Hypothalamus (tissue), 51 donors: ENCODE data around the gene IKBKE.
A peak's percentile ranks its signal among the peaks of the same experiment; 100 is the strongest.

Source experiments
- DNase-seq, 51 donors: peaks; one replicate each; lab custom pipeline; 2025; lab: John Stamatoyannopoulos, UW

Gene IKBKE

DNA sequence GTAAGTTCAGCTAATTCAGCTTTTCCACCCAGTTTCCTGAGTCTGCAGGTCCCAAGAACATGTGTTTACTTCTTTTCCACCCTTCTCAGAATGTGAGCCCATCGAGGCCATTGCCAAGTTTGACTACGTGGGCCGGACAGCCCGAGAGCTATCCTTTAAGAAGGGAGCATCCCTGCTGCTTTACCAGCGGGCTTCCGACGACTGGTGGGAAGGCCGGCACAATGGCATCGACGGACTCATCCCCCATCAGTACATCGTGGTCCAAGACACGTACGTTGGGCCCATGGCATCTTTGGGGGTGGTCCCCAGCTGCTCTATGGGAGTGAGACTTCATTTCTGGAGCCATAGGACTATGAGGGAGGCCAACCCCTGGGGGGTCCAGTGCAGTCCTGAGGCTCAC, 17.2 kb upstream of the IKBKE start:
- no peak for DNase-seq

DNA sequence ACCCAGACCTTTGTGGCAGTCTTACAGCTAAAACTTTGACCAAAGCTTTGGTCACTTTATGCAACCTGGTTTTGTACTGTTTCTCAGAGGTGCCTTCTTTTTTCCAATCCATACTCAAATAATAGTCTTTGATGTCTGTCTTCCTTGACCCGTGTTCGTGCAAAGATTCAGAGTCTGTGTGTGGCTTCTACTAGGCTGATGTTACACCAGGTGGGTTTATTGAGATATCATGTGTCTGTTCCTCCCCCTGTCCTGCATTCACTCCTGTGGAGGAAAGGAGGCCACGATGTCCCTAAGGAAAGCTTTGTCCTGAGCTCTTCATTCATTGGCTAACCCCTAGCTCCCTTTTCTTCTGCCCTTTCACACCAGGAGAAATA, 15.0 kb upstream of the IKBKE start:
- no peak for DNase-seq

DNA sequence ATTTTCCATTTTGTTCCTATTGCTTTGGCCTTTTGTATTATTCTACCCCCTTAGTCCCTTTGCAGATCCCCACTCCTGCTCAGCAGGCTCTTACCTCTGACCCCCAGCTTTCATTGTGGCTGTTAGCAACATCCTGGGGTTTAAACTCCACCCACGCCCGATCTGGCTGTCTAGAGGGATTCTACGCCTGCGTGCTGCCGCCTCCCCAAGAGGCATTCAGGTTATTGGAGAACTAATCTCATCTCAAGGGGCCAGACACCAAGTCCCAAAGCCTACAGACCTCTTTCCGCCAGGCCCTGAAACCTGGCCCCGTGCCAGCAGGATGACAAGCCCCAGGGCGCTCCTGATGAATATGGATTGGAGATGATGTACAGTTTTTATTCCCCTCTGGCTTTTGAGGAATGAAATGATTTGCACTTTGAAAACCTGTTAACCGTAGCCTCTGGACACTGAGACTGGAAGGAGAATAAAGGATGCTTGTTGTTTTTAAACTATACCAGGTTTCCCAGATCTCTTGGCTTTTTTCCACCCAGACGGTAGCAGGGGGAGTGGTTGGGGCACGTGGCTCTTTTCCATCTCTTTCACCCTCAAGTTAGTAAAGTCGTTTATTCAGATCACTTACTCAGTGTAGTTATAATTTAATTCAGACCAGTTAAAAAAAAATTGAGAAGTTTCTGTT, 14.5 kb upstream of the IKBKE start:
- DNase-seq: peak in 6 of 51 donors; percentile 7 to 30 (median 18)

DNA sequence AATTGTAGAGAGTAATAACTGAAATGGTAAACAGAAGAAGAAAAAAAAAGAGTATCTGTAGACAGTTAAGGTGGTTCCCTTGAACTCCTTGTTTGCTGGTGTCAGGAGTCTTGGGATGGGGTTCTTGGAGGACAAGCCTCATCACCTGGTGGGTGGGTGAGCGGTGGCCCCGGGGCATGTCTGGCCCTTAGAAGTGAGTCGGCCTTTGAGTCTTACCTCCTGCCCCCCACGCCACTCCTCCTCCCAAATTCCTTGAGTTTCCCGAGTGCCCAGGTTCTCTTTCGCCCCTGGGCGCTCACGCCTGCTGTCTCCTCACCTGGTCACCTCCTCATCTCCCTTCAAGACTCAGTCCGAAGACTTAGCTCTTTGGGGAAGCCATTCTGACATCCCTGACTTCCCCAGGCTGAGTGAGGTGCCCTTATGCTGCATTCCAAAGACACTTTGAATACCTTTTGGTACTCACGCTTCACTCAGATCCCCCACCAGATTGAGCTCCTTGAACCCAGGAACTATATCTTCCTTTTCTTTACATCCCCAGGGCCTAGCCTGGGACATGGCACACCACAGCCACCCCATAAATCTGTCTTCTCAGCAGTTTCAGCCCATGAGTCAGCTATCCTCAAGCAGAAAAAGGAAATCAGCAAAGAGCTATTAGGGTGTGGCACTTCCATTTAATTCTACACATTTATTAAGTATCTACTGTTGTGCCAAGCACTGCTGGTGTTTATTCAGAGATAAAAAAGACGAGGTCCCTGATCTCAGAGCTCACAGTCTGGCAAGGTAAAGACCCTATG, 13.5 kb upstream of the IKBKE start:
- no peak for DNase-seq

DNA sequence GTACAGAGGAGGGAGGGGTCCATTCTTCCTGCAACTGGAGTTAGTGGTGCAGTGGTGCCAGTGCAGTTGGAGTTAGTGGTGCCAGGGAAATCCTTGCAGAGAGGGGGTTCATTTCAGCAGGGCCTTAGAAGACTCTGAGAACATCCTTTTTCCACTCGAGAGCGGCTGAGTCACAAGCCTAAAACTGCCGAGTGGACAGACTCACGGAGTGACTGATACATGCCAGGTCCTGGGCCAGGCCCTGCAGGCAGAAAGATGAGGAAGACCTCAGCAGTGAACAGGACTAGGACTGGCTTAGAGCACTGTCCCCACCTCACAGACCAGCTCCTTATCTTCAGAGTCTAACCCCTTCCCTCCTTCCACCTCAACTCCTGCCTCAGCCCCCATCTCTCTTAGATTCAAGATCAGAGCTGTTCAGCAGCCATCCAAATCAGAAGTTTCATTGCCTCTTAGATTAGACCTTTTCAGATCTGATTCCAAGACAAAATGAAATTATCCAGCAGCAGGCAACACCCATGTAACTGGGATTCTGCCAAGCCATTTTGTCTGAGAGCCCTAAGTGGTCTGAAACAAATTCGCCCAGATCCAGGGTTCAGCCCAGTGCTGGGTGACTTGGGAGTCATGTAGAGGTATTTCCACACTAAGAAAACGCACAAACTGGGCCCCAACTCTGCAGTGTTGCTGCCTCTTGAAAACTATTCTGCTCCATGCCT, 12.7 kb upstream of the IKBKE start:
- no peak for DNase-seq

DNA sequence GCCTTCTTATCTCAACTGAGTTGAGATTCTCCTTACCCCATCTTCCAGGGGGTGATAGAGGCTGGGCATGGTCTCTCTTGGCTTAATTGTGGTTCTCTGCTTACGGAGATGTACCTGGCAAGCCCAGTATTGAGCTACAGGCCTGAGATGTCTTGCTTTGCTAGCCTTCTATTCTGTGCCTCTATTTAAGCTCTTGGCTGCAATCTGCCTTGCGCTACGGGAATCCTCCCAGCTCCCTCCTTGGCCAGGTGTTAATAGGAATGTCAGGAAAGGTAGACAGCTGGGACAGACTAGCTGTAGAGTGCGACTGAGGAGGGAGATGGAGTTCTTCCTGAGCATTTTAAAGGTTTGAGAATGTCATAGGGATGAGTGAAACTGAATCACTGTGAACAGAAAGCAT, 10.6 kb upstream of the IKBKE start:
- no peak for DNase-seq

DNA sequence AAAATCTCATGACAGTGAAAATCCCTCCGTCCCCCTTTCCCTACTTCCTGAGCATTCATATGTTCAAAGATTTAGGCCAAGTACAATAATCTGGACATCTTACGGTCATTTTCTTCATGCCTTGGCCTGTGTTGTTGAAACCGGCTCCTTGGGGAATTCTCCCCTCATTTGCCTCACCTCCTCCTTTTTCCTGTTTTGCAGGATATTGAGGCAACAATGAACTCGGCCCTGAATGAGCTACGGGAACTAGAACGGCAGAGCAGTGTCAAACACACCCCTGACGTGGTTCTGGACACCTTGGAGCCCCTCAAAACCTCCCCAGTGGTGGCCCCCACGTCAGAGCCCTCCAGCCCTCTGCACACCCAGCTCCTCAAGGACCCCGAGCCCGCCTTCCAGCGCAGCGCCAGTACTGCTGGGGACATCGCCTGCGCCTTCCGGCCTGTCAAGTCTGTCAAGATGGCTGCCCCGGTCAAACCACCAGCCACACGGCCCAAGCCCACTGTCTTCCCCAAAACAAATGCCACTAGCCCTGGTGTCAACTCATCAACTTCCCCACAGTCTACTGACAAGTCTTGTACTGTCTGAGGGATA, 9.3 kb upstream of the IKBKE start:
- no peak for DNase-seq

DNA sequence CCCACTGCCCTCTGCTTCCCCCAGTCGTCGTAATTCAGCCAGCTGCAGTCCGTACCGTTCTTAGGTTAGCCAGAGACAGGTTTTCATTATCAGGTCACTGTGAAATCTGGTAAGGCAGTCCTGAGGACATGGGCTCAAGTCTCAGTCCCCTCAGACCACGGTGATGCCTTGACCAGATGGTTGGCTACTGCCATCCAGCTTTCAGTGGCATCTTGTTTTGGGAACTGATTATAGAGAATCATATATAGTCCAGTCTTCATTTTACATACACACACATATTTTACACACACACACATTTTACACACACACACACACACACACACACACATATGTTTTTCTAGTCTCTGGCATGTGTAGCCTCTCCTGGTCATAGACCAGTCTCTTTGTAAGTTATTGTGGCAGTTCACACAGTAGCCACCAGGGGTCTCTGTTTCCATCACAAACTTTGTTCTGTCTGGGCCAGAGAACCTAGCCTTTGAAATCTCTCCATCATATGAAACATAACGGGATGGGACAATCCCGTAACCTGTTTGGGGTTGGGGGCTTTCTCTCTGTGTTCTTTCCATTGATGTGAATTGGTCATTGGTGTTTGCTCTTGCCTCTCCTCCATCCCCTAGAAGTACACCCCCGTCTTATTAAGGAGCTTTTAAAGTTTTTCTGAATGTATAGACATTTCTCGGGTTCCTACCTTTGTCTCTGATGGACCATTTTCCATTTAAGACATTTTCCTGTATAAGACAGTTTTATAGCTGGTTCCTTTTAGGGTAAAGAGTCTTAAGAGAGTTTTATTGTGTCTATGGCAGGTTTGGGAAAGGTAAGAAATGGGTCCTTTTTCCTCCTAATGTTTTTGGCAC, 8.4 kb upstream of the IKBKE start:
- DNase-seq: peak in 34 of 51 donors; percentile 7 to 83 (median 43)

DNA sequence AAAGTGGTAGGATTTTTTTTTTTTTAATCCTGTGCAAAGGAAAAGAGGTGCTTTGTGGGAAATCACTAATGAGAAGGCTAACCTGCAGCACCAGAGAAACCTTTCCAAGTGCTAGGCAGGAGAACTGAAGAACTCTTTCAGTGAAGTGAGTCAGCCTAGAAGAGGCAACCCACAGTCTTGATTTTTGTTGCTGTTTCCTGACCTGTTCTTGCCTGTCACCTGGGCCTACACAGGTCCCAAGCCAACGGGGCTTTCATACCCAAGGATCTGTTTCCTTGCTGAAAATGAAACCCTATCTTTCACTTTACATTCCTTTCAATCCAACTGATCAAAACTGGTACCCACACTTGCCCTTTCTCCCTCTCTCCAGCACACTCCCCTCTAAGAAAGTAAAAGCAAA, 7.1 kb upstream of the IKBKE start:
- no peak for DNase-seq

DNA sequence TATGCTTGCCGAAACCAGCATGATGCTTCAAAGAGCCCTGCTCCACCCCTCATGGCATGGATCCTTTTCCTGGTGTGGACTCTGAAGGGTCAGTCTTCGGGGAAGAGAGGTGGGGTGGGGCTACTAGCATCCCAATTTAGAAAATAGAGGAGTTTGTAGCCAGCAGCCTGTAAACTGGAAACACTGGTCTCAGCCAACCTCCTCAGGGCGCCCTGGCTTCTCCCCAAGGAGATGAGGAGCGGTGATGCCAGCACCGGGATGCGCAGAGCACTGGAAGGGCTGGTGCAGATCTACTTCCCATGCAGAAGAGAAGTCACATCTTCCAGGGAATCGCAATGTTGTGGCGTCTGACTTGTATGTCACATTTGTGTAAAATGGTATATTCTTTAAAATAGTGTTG, 6.4 kb upstream of the IKBKE start:
- no peak for DNase-seq

DNA sequence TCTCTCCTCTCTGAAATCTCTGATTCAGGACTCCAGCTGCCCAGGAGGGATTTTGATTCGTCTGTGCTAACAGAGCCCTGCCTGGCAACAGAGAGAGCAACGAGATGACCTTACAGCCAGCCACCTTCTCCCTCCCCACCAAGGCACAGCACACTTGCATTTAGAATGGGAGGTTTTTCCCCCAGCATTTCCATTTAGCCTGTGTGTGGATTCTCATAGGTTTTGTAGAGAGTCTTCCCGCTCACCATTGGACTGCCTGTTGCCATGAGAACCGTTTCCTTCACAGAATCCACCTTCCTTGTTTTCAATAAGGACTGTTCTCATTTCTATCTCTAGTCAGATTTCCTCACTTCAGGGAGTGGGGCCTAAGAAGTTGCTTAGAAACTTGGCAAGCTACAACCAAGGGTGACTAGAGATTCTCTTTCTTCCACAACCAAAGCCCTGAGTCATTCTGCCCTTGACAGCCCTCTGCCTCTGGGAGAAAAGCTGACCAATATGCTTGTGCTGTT, 5.8 kb upstream of the IKBKE start:
- DNase-seq: peak in 21 of 51 donors; percentile 10 to 76 (median 34)

DNA sequence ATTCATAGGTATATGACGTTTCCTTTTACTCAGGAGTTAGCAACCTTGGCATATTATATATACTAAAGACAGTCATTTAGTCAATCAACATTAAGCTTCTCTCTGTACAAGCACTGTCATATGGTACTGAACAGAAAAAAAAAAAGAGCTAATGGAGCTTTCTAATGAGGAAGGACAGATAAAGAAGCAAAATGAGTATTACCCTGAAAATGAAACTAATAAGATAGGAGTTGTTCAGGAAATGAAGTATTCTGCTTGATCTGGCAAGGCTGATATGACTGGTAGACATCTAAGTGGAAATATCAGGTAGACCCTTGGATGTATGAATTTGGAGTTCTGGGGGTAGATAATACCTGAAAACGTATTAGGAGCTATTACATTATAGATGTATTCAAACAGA, 4.3 kb upstream of the IKBKE start:
- DNase-seq: no peak

DNA sequence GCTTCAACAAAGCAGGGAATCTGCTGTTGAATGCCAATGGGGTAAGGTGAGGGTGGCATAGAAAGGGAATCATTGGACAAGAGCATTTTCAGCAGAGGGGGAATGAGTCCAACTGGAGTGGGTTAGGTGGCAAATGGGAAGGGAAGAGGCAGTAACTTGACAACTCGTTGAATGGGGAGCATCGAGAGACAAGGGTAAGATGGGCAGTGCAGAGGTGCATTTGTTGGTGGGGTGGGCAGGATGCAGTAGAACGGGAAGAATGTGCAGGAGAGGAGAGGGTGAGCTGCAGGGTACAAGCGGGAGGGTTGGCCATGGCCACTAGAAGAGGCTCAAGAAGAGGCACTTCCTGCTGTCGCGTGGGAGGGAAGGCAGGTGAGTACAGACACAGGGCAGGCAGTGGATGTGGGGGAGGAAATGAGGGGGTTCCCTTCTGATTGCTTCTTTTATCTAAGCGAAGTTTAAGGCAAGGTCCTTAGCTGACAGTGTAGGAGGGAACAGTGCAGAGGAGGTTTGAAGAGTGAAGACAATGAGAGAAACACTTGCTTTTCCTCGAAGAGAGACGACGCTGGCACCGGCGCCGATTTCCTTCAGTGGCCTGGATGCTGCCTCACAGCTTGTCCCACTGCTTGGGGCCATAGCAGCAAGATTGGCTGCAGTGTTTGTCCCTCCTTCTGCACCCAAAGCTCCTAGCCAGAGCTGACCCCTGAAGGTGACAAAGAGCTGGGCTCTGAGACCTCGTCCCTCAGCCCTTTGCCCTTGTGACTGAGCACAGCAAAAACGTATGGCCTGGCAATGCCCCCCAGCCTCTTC, 3.2 kb upstream of the IKBKE start:
- peak in 1 of 51 donors; percentile 36 for DNase-seq

DNA sequence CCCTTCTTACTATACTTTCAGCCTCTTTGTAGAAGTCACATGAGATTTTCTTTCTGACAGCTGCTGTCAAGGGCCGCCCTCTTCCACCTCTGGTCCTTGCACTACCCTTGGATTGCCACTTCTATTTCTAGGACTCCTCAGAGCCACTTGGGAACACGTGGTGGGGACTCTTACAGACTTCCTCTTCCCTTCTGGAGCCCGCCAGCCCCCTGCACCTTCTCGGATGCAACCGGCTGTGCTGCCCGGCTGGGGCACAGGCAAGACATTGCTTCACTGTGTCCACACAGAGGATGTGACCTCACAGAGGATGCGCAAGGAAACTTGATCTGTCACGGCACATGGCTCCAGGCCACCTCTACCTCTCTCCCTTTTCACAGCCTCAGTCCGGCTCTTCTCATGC, 2.4 kb upstream of the IKBKE start:
- peak in 33 of 51 donors; percentile 13 to 59 (median 29) for DNase-seq

DNA sequence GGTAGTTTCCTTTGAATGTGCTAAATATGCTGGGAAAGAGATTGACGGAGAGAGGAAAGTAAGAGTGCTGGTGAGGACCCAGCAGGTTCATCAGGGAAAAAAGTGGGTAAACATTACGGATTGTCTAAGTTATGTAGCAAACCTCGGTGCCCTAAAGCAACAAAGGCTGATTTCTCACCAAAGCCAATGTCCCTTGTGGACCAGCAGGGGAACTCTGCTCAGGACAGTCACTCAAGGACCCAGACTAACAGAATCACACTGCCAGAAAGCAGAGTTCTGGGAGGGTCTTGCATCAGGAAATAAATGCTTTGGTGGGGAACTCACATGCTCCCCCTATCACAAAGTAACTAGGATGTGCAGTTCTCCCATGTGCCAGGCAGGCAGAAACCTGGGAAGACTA, 1.7 kb upstream of the IKBKE start:
- DNase-seq: no peak

DNA sequence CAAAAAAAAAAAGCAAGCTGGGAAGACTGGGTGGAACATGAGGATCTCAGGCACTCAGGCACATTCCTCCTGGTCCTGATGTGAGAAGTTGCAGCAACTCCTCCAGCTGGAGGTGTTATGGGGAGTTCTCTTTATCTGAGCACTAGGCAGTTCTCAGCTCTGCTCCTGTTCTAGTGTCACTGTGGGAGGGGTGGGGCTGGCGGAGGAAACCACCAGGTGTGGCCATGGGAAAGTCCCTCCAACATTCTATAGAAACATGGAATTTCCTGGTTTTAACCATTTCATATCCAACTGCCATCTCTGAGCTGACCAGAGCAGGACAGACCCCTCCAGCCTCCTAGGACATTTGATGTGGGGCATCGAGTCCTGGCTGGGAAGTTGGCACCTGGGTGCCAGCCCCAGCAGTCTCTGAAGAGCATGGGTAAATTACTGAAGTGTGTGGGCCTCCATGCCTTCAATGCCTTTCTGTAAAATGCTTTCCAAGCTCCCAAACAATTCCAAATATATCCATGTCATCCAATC, 804 bp upstream of the IKBKE start:
- DNase-seq: no peak

DNA sequence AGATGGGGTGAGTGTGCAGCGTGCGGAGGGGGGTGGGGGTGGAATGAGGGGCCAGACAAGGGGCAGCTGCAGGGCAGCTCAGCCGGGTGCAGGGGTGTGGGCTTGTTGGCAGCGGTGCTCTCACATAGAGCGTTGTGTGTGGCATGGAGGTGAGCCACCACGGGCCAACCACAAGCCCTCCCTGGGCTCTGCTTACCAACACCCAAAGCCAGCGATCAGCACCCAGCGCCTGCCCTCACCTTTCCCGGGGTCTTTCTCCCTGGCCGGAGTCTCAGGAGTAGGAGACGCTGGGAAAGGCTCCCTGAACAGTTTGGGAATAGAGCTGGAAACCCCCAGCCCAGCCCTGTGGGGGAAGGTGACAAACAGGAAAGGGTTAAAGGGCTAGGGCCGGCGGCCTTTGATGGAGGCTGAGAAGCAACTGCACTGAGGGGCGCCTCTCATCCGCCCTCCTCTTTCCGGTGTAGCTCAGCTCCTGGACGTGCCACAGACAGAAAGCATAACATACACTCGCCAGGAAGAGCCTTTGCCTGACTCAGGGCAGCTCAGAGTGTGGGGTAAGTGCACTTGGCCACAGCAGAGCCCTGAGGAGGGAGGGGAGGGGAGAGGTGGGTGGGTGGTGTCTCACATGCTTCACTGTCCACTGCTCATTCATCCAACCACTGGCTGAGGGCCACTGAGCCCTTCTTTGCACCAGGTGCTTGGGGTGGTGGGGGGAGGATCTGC, 577 bp downstream of the IKBKE start:
- DNase-seq: no peak

DNA sequence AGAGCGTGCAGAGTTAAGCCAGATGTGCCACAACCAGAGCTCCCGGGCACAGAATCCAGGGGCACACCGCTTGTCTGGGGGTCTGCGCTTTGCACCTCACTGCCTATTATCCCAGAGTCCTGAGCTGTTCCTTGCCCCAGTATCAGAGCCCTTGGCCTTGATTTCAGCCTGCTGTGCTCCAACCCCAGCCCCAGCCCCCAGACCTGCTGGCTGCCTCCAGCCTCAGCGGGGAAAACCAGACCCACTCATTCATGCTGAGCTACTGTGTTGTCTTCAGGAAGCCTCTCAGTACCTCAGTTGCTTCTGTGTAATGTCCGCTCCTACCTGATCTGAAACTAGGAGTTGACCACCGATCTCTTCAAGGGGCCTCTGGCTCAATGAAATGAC, 1.1 kb downstream of the IKBKE start:
- DNase-seq: no peak
